Neural progenitor cell (in vitro differentiated cells): ENCODE measurements around the gene ARHGAP26. TPM values are rescaled to one million over a fixed set of nuclear protein-coding genes. Genes with fewer than 3 reads are reported as not detected.

Experiments
- DNase-seq: peaks from one replicate; pipeline ENCODE4 v3.0.0-alpha.2; 2016; ENCODE audit warnings: low spot score
- H2AFZ ChIP-seq: fragments of 200-600 bp; sonication (generic); replicated peaks from 2 replicates; pipeline ENCODE4 v1.6.1; 2016; ENCODE audit warnings: antibody characterized with exemption
- H3F3A ChIP-seq: fragments of 200-600 bp; sonication (generic); 2 replicates; pipeline ENCODE4 v1.6.1; 2016; ENCODE audit warnings: antibody characterized with exemption, low read depth
- H3K27ac ChIP-seq: fragments of 200-600 bp; sonication (generic); 2 replicates; pipeline ENCODE4 v1.5.1; 2016; ENCODE audit warnings: mild to moderate bottlenecking
- H3K27me3 ChIP-seq: fragments of 200-600 bp; sonication (generic); 2 replicates; pipeline ENCODE4 v1.6.1; 2016; ENCODE audit warnings: mild to moderate bottlenecking, moderate library complexity
- H3K36me3 ChIP-seq: fragments of 200-600 bp; sonication (generic); 2 replicates; pipeline ENCODE4 v1.5.1; 2016
- H3K4me1 ChIP-seq: fragments of 200-600 bp; sonication (generic); 2 replicates; pipeline ENCODE4 v1.6.1; 2016; ENCODE audit warnings: mixed run types
- H3K4me2 ChIP-seq: fragments of 200-600 bp; sonication (generic); 2 replicates; pipeline ENCODE4 v1.6.1; 2016
- H3K4me3 ChIP-seq: fragments of 200-600 bp; sonication (generic); 2 replicates; pipeline ENCODE4 v1.5.1; 2016
- H3K79me2 ChIP-seq: fragments of 200-600 bp; sonication (generic); 2 replicates; pipeline ENCODE4 v1.6.1; 2016; ENCODE audit warnings: low read depth
- H3K9ac ChIP-seq: fragments of 200-600 bp; sonication (generic); 2 replicates; pipeline ENCODE4 v1.6.1; 2016
- H3K9me3 ChIP-seq: fragments of 200-600 bp; sonication (generic); 2 replicates; pipeline ENCODE4 v1.5.1; 2016; ENCODE audit warnings: low read depth
- H4K20me1 ChIP-seq: fragments of 200-600 bp; sonication (generic); 2 replicates; pipeline ENCODE4 v1.6.1; 2016; ENCODE audit warnings: low read depth
- H3K27ac Mint-ChIP-seq: 3 replicates; pipeline ENCODE4 v1.8.0; 2021; ENCODE audit warnings: mixed read lengths
- H3K27me3 Mint-ChIP-seq: 2 replicates; pipeline ENCODE4 v1.8.0; 2022; ENCODE audit warnings: low read depth, mild to moderate bottlenecking, inconsistent platforms, moderate library complexity, mixed read lengths; ENCODE audit not compliant: insufficient read depth
- H3K36me3 Mint-ChIP-seq: 3 replicates; pipeline ENCODE4 v1.8.0; 2021; ENCODE audit warnings: mixed read lengths
- H3K4me1 Mint-ChIP-seq: 3 replicates; pipeline ENCODE4 v1.8.0; 2021; ENCODE audit warnings: mixed read lengths
- H3K4me3 Mint-ChIP-seq: 3 replicates; pipeline ENCODE4 v1.8.0; 2021; ENCODE audit warnings: mild to moderate bottlenecking, moderate library complexity, mixed read lengths
- H3K9me3 Mint-ChIP-seq: 3 replicates; pipeline ENCODE4 v1.8.0; 2020; ENCODE audit warnings: mixed read lengths
- EZH2 ChIP-seq: fragments of 200-600 bp; sonication (generic); IDR thresholded peaks from 2 replicates; pipeline ENCODE4 v1.6.1; 2017; ENCODE audit warnings: antibody characterized with exemption, mild to moderate bottlenecking, moderate library complexity
- EZH2phosphoT487 ChIP-seq: fragments of 200-600 bp; sonication (generic); IDR thresholded peaks from 2 replicates; pipeline ENCODE4 v1.6.1; 2017; ENCODE audit warnings: antibody characterized with exemption
- total RNA-seq: library from RNA; depleted of rRNA; stranded (reverse); fragments of >200 nt; gene quantifications from 2 replicates; pipeline ENCODE4 v1.2.3, GENCODE V29; 2015; ENCODE audit warnings: low replicate concordance
- TF ChIP-seq, protein P1 (sequence below): fragments of 200-600 bp; sonication (generic); IDR thresholded peaks from 2 replicates; pipeline ENCODE4 v1.5.1; 2017; ENCODE audit warnings: antibody characterized with exemption, mild to moderate bottlenecking

ARHGAP26 gene
- total RNA-seq, 1 donor from 2014 or later: 7.0 TPM

DNA sequence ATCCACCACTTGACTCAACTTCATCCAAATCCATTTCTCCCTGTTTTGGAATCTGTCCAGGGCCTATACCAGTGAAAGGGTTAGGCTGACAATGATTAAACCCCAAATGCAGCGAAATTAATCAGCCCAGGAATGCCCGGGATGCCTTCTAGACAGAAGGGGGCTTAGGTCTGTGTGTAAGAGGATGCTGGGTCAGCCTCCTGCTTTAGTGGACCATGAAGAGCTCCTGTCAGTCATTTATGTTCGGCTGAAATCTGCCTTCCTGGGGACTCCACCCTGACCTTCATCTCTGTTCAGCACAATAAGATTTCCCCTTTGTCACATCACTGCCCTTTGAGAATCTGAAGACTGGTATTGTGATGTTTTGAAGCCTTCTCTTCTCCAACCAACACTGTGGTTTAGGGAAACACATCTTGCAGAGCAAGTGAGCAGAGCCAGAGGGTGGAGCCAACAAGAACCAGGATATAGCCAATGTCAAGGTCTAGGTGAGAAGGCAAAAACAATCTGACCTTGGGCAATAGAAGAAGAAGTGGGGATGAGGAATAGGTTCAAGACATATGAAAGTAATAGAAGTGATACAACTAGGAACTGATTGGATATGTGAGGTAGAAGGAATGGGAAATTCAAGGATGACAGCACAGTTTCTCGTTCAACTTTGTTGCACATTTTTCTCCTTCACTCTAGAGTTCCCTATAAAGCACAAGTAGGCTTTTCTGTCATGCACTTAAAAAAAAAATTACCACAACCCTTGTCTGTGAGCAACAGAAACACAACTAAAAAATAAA, 234.4 kb downstream of the ARHGAP26 start:
- Histone ChIP-seq H3K79me2 (no peaks in the 10 kb centered on the region), H3K9me3 (no peaks in the 10 kb centered on the region), H3F3A (no peaks in the 10 kb centered on the region), H4K20me1 (no peaks in the 10 kb centered on the region), H3K27me3 (no peaks in the 10 kb centered on the region), H3K27ac (no peak overlapping the region), H2AFZ (no peak overlapping the region), H3K4me2 (no peak overlapping the region), H3K36me3 (no peaks in the 10 kb centered on the region), H3K9ac (no peak overlapping the region), H3K4me3 (no peak overlapping the region), H3K4me1 (peaks cover 6% of the 10 kb centered on the region)
- Mint-ChIP-seq H3K27me3 (peaks cover 4% of the 10 kb centered on the region), H3K9me3 (no peaks in the 10 kb centered on the region), H3K36me3 (no peaks in the 10 kb centered on the region), H3K27ac (peak overlapping the region; percentile 22), H3K4me3 (no peak overlapping the region), H3K4me1 (peaks cover 13% of the 10 kb centered on the region)
- no peak for DNase-seq
- TF ChIP-seq, protein P1, sequence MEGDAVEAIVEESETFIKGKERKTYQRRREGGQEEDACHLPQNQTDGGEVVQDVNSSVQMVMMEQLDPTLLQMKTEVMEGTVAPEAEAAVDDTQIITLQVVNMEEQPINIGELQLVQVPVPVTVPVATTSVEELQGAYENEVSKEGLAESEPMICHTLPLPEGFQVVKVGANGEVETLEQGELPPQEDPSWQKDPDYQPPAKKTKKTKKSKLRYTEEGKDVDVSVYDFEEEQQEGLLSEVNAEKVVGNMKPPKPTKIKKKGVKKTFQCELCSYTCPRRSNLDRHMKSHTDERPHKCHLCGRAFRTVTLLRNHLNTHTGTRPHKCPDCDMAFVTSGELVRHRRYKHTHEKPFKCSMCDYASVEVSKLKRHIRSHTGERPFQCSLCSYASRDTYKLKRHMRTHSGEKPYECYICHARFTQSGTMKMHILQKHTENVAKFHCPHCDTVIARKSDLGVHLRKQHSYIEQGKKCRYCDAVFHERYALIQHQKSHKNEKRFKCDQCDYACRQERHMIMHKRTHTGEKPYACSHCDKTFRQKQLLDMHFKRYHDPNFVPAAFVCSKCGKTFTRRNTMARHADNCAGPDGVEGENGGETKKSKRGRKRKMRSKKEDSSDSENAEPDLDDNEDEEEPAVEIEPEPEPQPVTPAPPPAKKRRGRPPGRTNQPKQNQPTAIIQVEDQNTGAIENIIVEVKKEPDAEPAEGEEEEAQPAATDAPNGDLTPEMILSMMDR: no peak
- TF ChIP-seq EZH2 (no peak), EZH2phosphoT487 (no peak)

DNA sequence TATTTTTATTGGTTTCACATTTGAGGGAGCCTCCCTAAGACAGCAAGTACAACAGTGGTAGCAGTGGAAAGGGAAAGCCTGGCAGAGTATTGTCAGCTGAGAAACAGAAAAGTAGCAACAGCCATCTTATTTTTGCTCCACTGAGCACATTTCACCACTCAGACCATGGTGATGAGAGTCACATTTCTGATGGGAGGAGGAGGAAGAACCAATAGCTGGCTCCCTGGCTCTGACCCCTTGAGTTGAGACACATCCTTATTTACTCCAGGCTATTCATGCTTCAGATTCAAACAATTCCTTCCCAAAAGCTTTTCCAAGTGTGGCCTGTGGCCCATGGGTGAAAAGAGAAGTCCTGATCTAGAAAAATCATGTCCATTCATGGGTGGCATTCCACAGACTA, 236.3 kb downstream of the ARHGAP26 start:
- Histone ChIP-seq H3K4me3 (no peak overlapping the region), H2AFZ (no peak overlapping the region), H3K79me2 (no peaks in the 10 kb centered on the region), H3K27me3 (no peaks in the 10 kb centered on the region), H4K20me1 (no peaks in the 10 kb centered on the region), H3K4me1 (peaks cover 6% of the 10 kb centered on the region), H3K36me3 (no peaks in the 10 kb centered on the region), H3K9ac (no peak overlapping the region), H3F3A (no peaks in the 10 kb centered on the region), H3K4me2 (peak overlapping the region; percentile 32), H3K27ac (no peak overlapping the region), H3K9me3 (no peaks in the 10 kb centered on the region)
- TF ChIP-seq, protein P1: no peak
- no peak for TF ChIP-seq EZH2
- no peak for TF ChIP-seq EZH2phosphoT487
- Mint-ChIP-seq H3K4me1 (peaks cover 16% of the 10 kb centered on the region), H3K27ac (no peak overlapping the region), H3K4me3 (no peak overlapping the region), H3K9me3 (no peaks in the 10 kb centered on the region), H3K27me3 (peaks cover 2% of the 10 kb centered on the region), H3K36me3 (no peaks in the 10 kb centered on the region)
- no peak for DNase-seq

DNA sequence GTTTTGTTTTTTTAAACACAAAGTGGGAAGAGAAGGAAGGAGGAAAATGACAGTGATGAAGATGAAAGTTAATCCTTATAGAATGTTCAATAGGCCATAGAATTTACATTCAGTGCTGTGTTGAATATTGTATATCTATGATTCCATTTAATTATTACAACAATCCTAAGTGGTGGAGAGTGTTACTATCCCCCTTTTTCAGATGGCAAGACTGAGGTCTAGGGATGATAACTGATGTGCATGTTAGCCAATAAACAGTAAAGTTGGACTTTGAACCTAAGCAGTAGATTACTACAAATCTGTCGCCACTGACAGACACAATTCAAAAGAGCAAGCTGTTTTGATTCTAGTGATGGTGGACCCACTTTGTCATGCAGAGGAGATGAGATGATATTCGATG, 237.9 kb downstream of the ARHGAP26 start:
- H3K36me3 Mint-ChIP-seq: no peaks in the 10 kb centered on the region
- H4K20me1 ChIP-seq: no peaks in the 10 kb centered on the region
- no peak overlapping the region for H3K27ac Mint-ChIP-seq
- H3K9ac ChIP-seq: no peak overlapping the region
- H3K36me3 ChIP-seq: no peaks in the 10 kb centered on the region
- H3K9me3 Mint-ChIP-seq: no peaks in the 10 kb centered on the region
- H3K4me1 Mint-ChIP-seq: peaks cover 10% of the 10 kb centered on the region
- peaks cover 2% of the 10 kb centered on the region for H3K27me3 Mint-ChIP-seq
- H3K27ac ChIP-seq: no peak overlapping the region
- TF ChIP-seq, protein P1: no peak
- TF ChIP-seq EZH2 (no peak), EZH2phosphoT487 (no peak)
- H3K79me2 ChIP-seq: no peaks in the 10 kb centered on the region
- peaks cover 6% of the 10 kb centered on the region for H3K4me1 ChIP-seq
- H3K27me3 ChIP-seq: no peaks in the 10 kb centered on the region
- no peak overlapping the region for H2AFZ ChIP-seq
- DNase-seq: no peak
- H3K4me3 ChIP-seq: no peak overlapping the region
- H3F3A ChIP-seq: no peaks in the 10 kb centered on the region
- H3K4me3 Mint-ChIP-seq: no peak overlapping the region
- no peak overlapping the region for H3K4me2 ChIP-seq
- H3K9me3 ChIP-seq: no peaks in the 10 kb centered on the region
